Fibroblast of lung (primary cell): ENCODE data around the gene KLHL42.

Experiments
- EZH2 ChIP-seq: IDR thresholded peaks from 2 replicates; pipeline ENCODE4 v1.5.1; 2012; ENCODE audit warnings: low read length, control low read depth, mild to moderate bottlenecking; ENCODE audit errors: missing control alignments
- TF ChIP-seq, protein P1 (sequence below), 2 donors: IDR thresholded peaks in 1 of 2; conservative IDR thresholded peaks in 1 of 2; 1 replicate in 1 of 2; 2 replicates in 1 of 2; pipeline ENCODE4 v1.5.1; 2011 to 2012; ENCODE audit warnings: low read length in 2 of 2, control low read depth in 1 of 2, inconsistent platforms in 1 of 2, low read depth in 1 of 2, mild to moderate bottlenecking in 1 of 2

- TF ChIP-seq, protein P1, sequence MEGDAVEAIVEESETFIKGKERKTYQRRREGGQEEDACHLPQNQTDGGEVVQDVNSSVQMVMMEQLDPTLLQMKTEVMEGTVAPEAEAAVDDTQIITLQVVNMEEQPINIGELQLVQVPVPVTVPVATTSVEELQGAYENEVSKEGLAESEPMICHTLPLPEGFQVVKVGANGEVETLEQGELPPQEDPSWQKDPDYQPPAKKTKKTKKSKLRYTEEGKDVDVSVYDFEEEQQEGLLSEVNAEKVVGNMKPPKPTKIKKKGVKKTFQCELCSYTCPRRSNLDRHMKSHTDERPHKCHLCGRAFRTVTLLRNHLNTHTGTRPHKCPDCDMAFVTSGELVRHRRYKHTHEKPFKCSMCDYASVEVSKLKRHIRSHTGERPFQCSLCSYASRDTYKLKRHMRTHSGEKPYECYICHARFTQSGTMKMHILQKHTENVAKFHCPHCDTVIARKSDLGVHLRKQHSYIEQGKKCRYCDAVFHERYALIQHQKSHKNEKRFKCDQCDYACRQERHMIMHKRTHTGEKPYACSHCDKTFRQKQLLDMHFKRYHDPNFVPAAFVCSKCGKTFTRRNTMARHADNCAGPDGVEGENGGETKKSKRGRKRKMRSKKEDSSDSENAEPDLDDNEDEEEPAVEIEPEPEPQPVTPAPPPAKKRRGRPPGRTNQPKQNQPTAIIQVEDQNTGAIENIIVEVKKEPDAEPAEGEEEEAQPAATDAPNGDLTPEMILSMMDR (conservative IDR thresholded peaks at IDR 0.05 in 1 of 2, IDR thresholded peaks at IDR 0.05 in 1 of 2; ENCODE audit: low read depth in 1 of 2, low read length in 2 of 2), result no peak
- no peak for TF ChIP-seq EZH2
These were observed 17.4 kb downstream of the KLHL42 start for GRCh38 chr12:27797301-27798025.
